GM19193 (cell line): ENCODE results near the gene C4B.

Experiments used
- POLR2A ChIP-seq: IDR thresholded peaks from 4 replicates; pipeline ENCODE4 v1.6.1; 2011; ENCODE audit not compliant: insufficient read depth, insufficient read length; ENCODE audit errors: extremely low read depth

C4B gene

DNA sequence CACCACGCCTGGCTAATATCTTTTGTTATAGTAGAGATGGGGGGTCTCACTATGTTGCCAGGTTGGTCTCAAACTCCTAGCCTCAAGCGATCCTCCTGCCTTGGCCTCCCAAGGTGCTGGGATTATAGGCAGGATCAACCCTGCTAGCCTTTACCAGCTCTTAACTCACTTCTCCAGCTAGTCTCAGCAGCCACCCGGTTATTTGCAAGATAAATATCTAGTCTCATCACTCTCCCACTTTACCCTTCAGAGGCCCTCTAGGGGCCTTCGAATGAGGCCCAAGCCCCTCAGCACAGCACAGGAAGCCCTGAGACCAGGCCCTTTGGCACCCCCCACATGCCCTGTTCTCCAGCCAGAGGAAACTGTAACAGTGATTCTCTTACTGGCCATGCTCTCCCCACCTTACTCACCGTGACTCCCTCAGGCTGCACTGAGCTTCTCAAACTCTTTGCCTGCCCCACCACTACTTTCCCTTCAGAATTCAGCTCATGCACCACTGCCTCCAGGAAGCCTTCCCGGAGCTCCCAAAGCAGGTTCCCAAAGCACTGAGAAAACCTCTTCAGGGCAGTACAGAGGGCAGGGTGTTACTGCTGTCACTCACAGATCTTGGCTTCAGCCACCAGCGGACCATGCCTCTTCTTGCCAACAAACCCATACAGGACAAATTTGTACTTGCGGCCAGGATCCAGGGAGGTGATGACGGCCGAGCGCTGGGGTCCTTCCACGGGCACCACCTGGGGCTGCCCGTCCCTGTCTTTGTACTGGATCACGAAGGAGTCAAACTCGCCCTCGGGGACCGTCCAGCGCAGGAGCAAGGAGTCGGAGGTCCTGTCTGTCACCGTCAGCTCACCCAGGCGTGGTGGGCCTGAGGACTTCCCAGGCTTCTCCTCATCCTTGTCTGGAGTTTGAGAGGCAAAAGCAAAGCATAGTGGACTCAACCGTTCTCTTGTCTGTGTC lies 69.5 kb downstream of the C4B start:
- no peak for TF ChIP-seq POLR2A

GRCh38 chr6:32084780-32085179 lies 70.2 kb downstream of the C4B start:
- no peak for TF ChIP-seq POLR2A
